Suprapubic skin (tissue), 4 donors: ENCODE data around the gene HNRNPLL. TPM values are rescaled to one million over a fixed set of nuclear protein-coding genes. Genes with fewer than 3 reads are reported as not detected.

Experiments
- DNase-seq, 2 donors: peaks; one replicate each; pipeline ENCODE4 v3.0.0-alpha.2; 2019; ENCODE audit warnings: low spot score in 2 of 2
- H3K27ac ChIP-seq: fragments of 200-600 bp; sonication (generic); one replicate; pipeline ENCODE4 v1.5.1; 2019
- H3K27me3 ChIP-seq: fragments of 200-600 bp; sonication (generic); one replicate; pipeline ENCODE4 v1.5.1; 2019
- H3K36me3 ChIP-seq: fragments of 200-600 bp; sonication (generic); one replicate; pipeline ENCODE4 v1.5.1; 2019
- H3K4me1 ChIP-seq: fragments of 200-600 bp; sonication (generic); one replicate; pipeline ENCODE4 v1.5.1; 2019
- H3K4me3 ChIP-seq: fragments of 200-600 bp; sonication (generic); one replicate; pipeline ENCODE4 v1.5.1; 2019; ENCODE audit warnings: mild to moderate bottlenecking
- H3K9me3 ChIP-seq: fragments of 200-600 bp; sonication (generic); one replicate; pipeline ENCODE4 v1.5.1; 2019
- EP300 ChIP-seq: sonication (generic); formaldehyde crosslinking; IDR thresholded peaks from one replicate; pipeline ENCODE4 v1.6.1; 2017; ENCODE audit warnings: antibody characterized with exemption
- POLR2A ChIP-seq, 2 donors: fragments of 450-650 bp; IDR thresholded peaks; one replicate each; pipeline ENCODE4 v1.6.1; 2017; ENCODE audit warnings: antibody characterized with exemption in 2 of 2, mild to moderate bottlenecking in 2 of 2, moderate library complexity in 2 of 2
- POLR2AphosphoS5 ChIP-seq, 3 donors: sonication (generic); formaldehyde crosslinking; IDR thresholded peaks; one replicate each; pipeline ENCODE4 v1.6.1; 2017; ENCODE audit warnings: antibody characterized with exemption in 3 of 3
- WGBS: methylation state at CpG from one replicate; pipeline ENCODE4 v1.1.5; 2018; 5-methylcytosine and 5-hydroxymethylcytosine counted together
- total RNA-seq, 4 donors: library from RNA; depleted of rRNA; stranded (reverse); fragments of >200 nt; gene quantifications; one replicate each; pipeline ENCODE4 v1.1.0, GENCODE V29; 2016
- TF ChIP-seq, protein P1 (sequence below), 2 donors: fragments of 200-600 bp in 1 of 2; fragments of 450-650 bp in 1 of 2; sonication (generic) in 1 of 2; IDR thresholded peaks; one replicate each; pipeline ENCODE4 v1.5.1; 2016 to 2019; ENCODE audit warnings: antibody characterized with exemption in 2 of 2, mild to moderate bottlenecking in 1 of 2, moderate library complexity in 1 of 2

Gene HNRNPLL
- total RNA-seq, 4 donors from 2014 or later = 13.1 to 54.6 (median 23.4) TPM

GRCh38 chr2:38626326-38627035 lies 23.8 kb upstream of the HNRNPLL start:
- H3K36me3 ChIP-seq = no peaks in the 10 kb centered on the region
- H3K4me1 ChIP-seq = no peaks in the 10 kb centered on the region
- no peaks in the 10 kb centered on the region for H3K27me3 ChIP-seq
- H3K27ac ChIP-seq = no peak overlapping the region
- no peak for DNase-seq
- 82% methylated on average over 7 of the region's 7 CpGs for WGBS
- no peaks in the 10 kb centered on the region for H3K9me3 ChIP-seq
- TF ChIP-seq POLR2A (IDR thresholded peaks at IDR 0.05) = no peak
- TF ChIP-seq POLR2AphosphoS5 (IDR thresholded peaks at IDR 0.05) = no peak
- TF ChIP-seq EP300 = no peak
- TF ChIP-seq, protein P1, sequence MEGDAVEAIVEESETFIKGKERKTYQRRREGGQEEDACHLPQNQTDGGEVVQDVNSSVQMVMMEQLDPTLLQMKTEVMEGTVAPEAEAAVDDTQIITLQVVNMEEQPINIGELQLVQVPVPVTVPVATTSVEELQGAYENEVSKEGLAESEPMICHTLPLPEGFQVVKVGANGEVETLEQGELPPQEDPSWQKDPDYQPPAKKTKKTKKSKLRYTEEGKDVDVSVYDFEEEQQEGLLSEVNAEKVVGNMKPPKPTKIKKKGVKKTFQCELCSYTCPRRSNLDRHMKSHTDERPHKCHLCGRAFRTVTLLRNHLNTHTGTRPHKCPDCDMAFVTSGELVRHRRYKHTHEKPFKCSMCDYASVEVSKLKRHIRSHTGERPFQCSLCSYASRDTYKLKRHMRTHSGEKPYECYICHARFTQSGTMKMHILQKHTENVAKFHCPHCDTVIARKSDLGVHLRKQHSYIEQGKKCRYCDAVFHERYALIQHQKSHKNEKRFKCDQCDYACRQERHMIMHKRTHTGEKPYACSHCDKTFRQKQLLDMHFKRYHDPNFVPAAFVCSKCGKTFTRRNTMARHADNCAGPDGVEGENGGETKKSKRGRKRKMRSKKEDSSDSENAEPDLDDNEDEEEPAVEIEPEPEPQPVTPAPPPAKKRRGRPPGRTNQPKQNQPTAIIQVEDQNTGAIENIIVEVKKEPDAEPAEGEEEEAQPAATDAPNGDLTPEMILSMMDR (IDR thresholded peaks at IDR 0.05) = no peak
- no peak overlapping the region for H3K4me3 ChIP-seq

- WGBS = 77% methylated on average over 3 of the region's 3 CpGs
- TF ChIP-seq EP300 (no peak), POLR2AphosphoS5 (IDR thresholded peaks at IDR 0.05) (no peak), POLR2A (IDR thresholded peaks at IDR 0.05) (no peak)
- TF ChIP-seq, protein P1 (IDR thresholded peaks at IDR 0.05) = no peak
- Histone ChIP-seq H3K27ac (no peak overlapping the region), H3K4me1 (peaks cover 16% of the 10 kb centered on the region), H3K4me3 (no peak overlapping the region), H3K9me3 (no peaks in the 10 kb centered on the region), H3K36me3 (no peaks in the 10 kb centered on the region), H3K27me3 (no peaks in the 10 kb centered on the region)
- DNase-seq = no peak
These were observed 19.5 kb upstream of the HNRNPLL start for GRCh38 chr2:38622210-38622609.

DNA sequence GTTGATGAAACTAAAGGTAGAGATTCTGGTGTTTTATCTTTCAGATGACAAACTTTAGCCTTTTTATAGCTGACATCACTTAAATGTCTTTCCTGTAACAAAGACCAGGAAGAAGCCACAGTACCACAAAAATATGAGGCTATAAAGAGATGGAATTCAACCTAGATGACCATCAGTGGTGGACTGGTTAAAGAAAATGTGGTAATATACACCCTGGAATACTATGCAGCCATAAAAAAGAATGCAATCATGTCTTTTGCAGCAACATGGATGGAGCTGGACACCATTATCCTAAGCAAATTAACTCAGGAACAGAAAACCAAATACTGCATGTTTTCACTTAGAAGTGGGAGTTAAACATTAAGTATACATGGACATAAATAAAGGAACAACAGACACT lies 18.3 kb upstream of the HNRNPLL start:
- Histone ChIP-seq H3K27ac (no peak overlapping the region), H3K4me1 (peaks cover 16% of the 10 kb centered on the region)
- TF ChIP-seq, protein P1 (IDR thresholded peaks at IDR 0.05) = no peak

GRCh38 chr2:38620282-38620977 lies 17.7 kb upstream of the HNRNPLL start:
- TF ChIP-seq POLR2AphosphoS5 (IDR thresholded peaks at IDR 0.05) (no peak), POLR2A (IDR thresholded peaks at IDR 0.05) (no peak), EP300 (no peak)
- TF ChIP-seq, protein P1 (IDR thresholded peaks at IDR 0.05) = no peak
- Histone ChIP-seq H3K4me1 (peaks cover 16% of the 10 kb centered on the region), H3K27ac (no peak overlapping the region), H3K4me3 (no peak overlapping the region), H3K27me3 (no peaks in the 10 kb centered on the region), H3K36me3 (no peaks in the 10 kb centered on the region), H3K9me3 (no peaks in the 10 kb centered on the region)
- 46% methylated on average over 7 of the region's 7 CpGs for WGBS
- no peak for DNase-seq

More for the DNA sequence above, 18.3 kb upstream of the HNRNPLL start:
- no peaks in the 10 kb centered on the region for H3K9me3 ChIP-seq
- H3K27me3 ChIP-seq = no peaks in the 10 kb centered on the region
- no peak for DNase-seq
- no peaks in the 10 kb centered on the region for H3K36me3 ChIP-seq
- H3K4me3 ChIP-seq = no peak overlapping the region

GRCh38 chr2:38619458-38620164 lies 16.9 kb upstream of the HNRNPLL start:
- 61% methylated on average over 3 of the region's 4 CpGs for WGBS
- TF ChIP-seq, protein P1 (IDR thresholded peaks at IDR 0.05) = no peak
- TF ChIP-seq POLR2A (IDR thresholded peaks at IDR 0.05) (no peak), POLR2AphosphoS5 (IDR thresholded peaks at IDR 0.05) (no peak), EP300 (no peak)
- Histone ChIP-seq H3K4me3 (no peak overlapping the region), H3K36me3 (no peaks in the 10 kb centered on the region), H3K27me3 (no peaks in the 10 kb centered on the region), H3K27ac (peak overlapping the region; percentile 29), H3K9me3 (no peaks in the 10 kb centered on the region), H3K4me1 (peaks cover 16% of the 10 kb centered on the region)
- DNase-seq = no peak
